Raji (cell line): ENCODE results near the gene GIPC2.

Experiments used
- POLR2A ChIP-seq: IDR thresholded peaks from 2 replicates; pipeline ENCODE4 v1.6.1; 2011; ENCODE audit warnings: low read depth, low read length, control low read depth; ENCODE audit not compliant: insufficient read depth

Gene GIPC2

GRCh38 chr1:78184460-78185072 lies 138.8 kb downstream of the GIPC2 start:
- no peak for TF ChIP-seq POLR2A
